ENCODE data around the gene SACS. TPM values are rescaled to one million over a fixed set of nuclear protein-coding genes. Genes with fewer than 3 reads are reported as not detected.

SACS gene
- total RNA-seq, 1 experiment from 2014 or later: 33.4 TPM

GRCh38 chr13:23430664-23431063 is 2.8 kb downstream of the SACS start:
- H3K4me2 ChIP-seq (ENCODE audit: low read length): no peak overlapping the region
- CTCF ChIA-PET: no interaction called here
- no peaks in the 10 kb centered on the region for H4K20me1 ChIP-seq (ENCODE audit: insufficient read depth)
- RAD21 ChIA-PET (ENCODE audit: low non-redundant PET in 1 of 2, low total read pairs in 2 of 2, uncharacterized antibody in 2 of 2, unreplicated experiment in 2 of 2): no interaction called here
- no peaks in the 10 kb centered on the region for H3K4me1 ChIP-seq (ENCODE audit: control insufficient read depth in 1 of 2, insufficient read depth in 2 of 2, low read length in 2 of 2)
- no peaks in the 10 kb centered on the region for H3K9me2 ChIP-seq (ENCODE audit: insufficient read depth)
- no peak overlapping the region for H3K27ac ChIP-seq (ENCODE audit: low read depth, low read length)
- TF ChIP-seq SRF (IDR thresholded peaks at IDR 0.05; ENCODE audit: low read depth) (no peak), CEBPB (IDR thresholded peaks at IDR 0.05; ENCODE audit: low read depth) (no peak), MAX (IDR thresholded peaks at IDR 0.05) (no peak), ZNF274 (IDR thresholded peaks at IDR 0.05; ENCODE audit: low read depth, low read length) (no peak)
- no TSS peak for BruUV-seq (replicated peaks)
- POLR2A ChIA-PET: no interaction called here
- ATAC-seq (no peak), DNase-seq (ENCODE audit: low read depth, low spot score) (no peak)
- H3K9ac ChIP-seq (ENCODE audit: low read length): no peak overlapping the region
- no peaks in the 10 kb centered on the region for H3K79me2 ChIP-seq (ENCODE audit: insufficient read depth, low read length)
- no peak overlapping the region for H3K4me3 ChIP-seq (replicated peaks in 1 of 2; ENCODE audit: low read depth in 1 of 2, low read length in 2 of 2)
- H2AFZ ChIP-seq (ENCODE audit: low read depth, low read length, poor library complexity, severe bottlenecking): no peak overlapping the region
- H3K27me3 ChIP-seq (ENCODE audit: insufficient read depth, low read length): 0 out of 2 replicates have a peak, but pooled peaks cover 3% of the 10 kb centered on the region
- no peaks in the 10 kb centered on the region for H3K9me3 ChIP-seq (ENCODE audit: control insufficient read depth in 1 of 2, insufficient read depth in 1 of 2, low read depth in 1 of 2, low read length in 2 of 2)
- no peaks in the 10 kb centered on the region for H3K36me3 ChIP-seq (ENCODE audit: control insufficient read depth in 1 of 2, insufficient read depth in 2 of 2, low read length in 2 of 2)
- intact Hi-C loops (cut with micrococcal nuclease): no loop called here

- Histone ChIP-seq H3K4me2 (ENCODE audit: low read length) (no peak overlapping the region), H3K9me3 (ENCODE audit: control insufficient read depth in 1 of 2, insufficient read depth in 1 of 2, low read depth in 1 of 2, low read length in 2 of 2) (no peaks in the 10 kb centered on the region), H3K4me1 (ENCODE audit: control insufficient read depth in 1 of 2, insufficient read depth in 2 of 2, low read length in 2 of 2) (no peaks in the 10 kb centered on the region), H3K4me3 (replicated peaks in 1 of 2; ENCODE audit: low read depth in 1 of 2, low read length in 2 of 2) (no peak overlapping the region), H4K20me1 (ENCODE audit: insufficient read depth) (no peaks in the 10 kb centered on the region), H3K9me2 (ENCODE audit: insufficient read depth) (no peaks in the 10 kb centered on the region), H3K79me2 (ENCODE audit: insufficient read depth, low read length) (no peaks in the 10 kb centered on the region), H3K27me3 (ENCODE audit: insufficient read depth, low read length) (0 out of 2 replicates have a peak, but pooled peaks cover 3% of the 10 kb centered on the region), H2AFZ (ENCODE audit: low read depth, low read length, poor library complexity, severe bottlenecking) (no peak overlapping the region), H3K36me3 (ENCODE audit: control insufficient read depth in 1 of 2, insufficient read depth in 2 of 2, low read length in 2 of 2) (no peaks in the 10 kb centered on the region), H3K27ac (ENCODE audit: low read depth, low read length) (no peak overlapping the region), H3K9ac (ENCODE audit: low read length) (no peak overlapping the region)
- intact Hi-C loops (cut with micrococcal nuclease): no loop called here
- no peak for TF ChIP-seq JUND (IDR thresholded peaks at IDR 0.05)
- TF ChIP-seq CBX3 (IDR thresholded peaks at IDR 0.05; ENCODE audit: low read depth): no peak
- TF ChIP-seq POLR2AphosphoS5 (IDR thresholded peaks at IDR 0.05; ENCODE audit: low read depth, low read length): no peak
- no peak for TF ChIP-seq ELF1 (IDR thresholded peaks at IDR 0.05; ENCODE audit: borderline replicate concordance, low read depth)
- no peak for TF ChIP-seq CEBPB (IDR thresholded peaks at IDR 0.05; ENCODE audit: low read depth)
- TF ChIP-seq FOSL1 (IDR thresholded peaks at IDR 0.05; ENCODE audit: low read depth): no peak
- TF ChIP-seq MAX (IDR thresholded peaks at IDR 0.05): no peak
- ChIA-PET RAD21 (ENCODE audit: low non-redundant PET in 1 of 2, low total read pairs in 2 of 2, uncharacterized antibody in 2 of 2, unreplicated experiment in 2 of 2) (no interaction called here), POLR2A (no interaction called here), CTCF (no interaction called here)
- no peak for ATAC-seq
- no peak for DNase-seq (ENCODE audit: low read depth, low spot score)
- no TSS peak for BruUV-seq (replicated peaks)
Observed at GRCh38 chr13:23427881-23428528, 5.5 kb downstream of the SACS start.
